Measurements from ENCODE around the gene MARCHF4. TPM values are rescaled to one million over a fixed set of nuclear protein-coding genes. Genes with fewer than 3 reads are reported as not detected.

The MARCHF4 gene
- total and polyA plus RNA-seq, 4 donors, result 0.04 to 0.34 (median 0.09) TPM

DNA sequence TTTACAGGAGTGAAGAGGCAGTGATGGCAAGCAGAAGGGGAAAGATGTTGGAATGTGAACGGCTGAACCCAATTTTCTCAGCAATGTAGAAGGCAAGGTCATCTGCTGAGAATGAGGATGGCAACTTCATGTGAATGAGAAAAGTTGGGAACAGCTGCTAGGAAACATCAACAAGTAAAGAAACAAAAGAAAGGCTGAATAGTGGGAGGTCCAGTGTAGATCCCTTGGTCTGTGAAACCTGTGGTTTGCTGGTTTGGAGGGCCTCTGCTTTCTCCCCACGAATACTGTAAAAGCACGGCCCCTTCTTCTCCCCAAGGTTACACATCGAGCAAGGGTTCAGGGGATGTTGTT is 27.4 kb downstream of the MARCHF4 start:
- no peaks in the 10 kb centered on the region for H3K9me3 ChIP-seq (ENCODE audit: control insufficient read depth in 4 of 4, insufficient read depth in 3 of 4, low read length in 3 of 4)
- peaks cover 4 to 42% (median 15%) of the 10 kb centered on the region in 5 donors for H3K4me1 ChIP-seq (ENCODE audit: control insufficient read depth in 5 of 5, insufficient read depth in 5 of 5, low read length in 5 of 5)
- H3K27ac ChIP-seq (ENCODE audit: low read depth in 1 of 2, low read length in 1 of 2), result no peak overlapping the region
- DNase-seq (peak in 2 of 3 donors; percentile 44 to 56), ATAC-seq (ENCODE audit: insufficient read depth, low FRiP score) (no peak)
- H3K4me3 ChIP-seq, result no peak overlapping the region
- no peak overlapping the region for H3K9ac ChIP-seq (ENCODE audit: insufficient read depth in 1 of 2, low read length in 2 of 2)
- H3K36me3 ChIP-seq (ENCODE audit: control insufficient read depth in 4 of 4, insufficient read depth in 4 of 4, low read length in 4 of 4), result no peaks in the 10 kb centered on the region
- no peaks in the 10 kb centered on the region for H3K27me3 ChIP-seq (ENCODE audit: control insufficient read depth in 3 of 3, insufficient read depth in 3 of 3, low read length in 2 of 3)
- WGBS, 2 donors, result 77 to 81% methylated on average over 4 of the region's 4 CpGs
- TF ChIP-seq, protein P1, sequence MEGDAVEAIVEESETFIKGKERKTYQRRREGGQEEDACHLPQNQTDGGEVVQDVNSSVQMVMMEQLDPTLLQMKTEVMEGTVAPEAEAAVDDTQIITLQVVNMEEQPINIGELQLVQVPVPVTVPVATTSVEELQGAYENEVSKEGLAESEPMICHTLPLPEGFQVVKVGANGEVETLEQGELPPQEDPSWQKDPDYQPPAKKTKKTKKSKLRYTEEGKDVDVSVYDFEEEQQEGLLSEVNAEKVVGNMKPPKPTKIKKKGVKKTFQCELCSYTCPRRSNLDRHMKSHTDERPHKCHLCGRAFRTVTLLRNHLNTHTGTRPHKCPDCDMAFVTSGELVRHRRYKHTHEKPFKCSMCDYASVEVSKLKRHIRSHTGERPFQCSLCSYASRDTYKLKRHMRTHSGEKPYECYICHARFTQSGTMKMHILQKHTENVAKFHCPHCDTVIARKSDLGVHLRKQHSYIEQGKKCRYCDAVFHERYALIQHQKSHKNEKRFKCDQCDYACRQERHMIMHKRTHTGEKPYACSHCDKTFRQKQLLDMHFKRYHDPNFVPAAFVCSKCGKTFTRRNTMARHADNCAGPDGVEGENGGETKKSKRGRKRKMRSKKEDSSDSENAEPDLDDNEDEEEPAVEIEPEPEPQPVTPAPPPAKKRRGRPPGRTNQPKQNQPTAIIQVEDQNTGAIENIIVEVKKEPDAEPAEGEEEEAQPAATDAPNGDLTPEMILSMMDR (IDR thresholded peaks at IDR 0.05; ENCODE audit: control extremely low read depth, extremely low read depth), result no peak

DNA sequence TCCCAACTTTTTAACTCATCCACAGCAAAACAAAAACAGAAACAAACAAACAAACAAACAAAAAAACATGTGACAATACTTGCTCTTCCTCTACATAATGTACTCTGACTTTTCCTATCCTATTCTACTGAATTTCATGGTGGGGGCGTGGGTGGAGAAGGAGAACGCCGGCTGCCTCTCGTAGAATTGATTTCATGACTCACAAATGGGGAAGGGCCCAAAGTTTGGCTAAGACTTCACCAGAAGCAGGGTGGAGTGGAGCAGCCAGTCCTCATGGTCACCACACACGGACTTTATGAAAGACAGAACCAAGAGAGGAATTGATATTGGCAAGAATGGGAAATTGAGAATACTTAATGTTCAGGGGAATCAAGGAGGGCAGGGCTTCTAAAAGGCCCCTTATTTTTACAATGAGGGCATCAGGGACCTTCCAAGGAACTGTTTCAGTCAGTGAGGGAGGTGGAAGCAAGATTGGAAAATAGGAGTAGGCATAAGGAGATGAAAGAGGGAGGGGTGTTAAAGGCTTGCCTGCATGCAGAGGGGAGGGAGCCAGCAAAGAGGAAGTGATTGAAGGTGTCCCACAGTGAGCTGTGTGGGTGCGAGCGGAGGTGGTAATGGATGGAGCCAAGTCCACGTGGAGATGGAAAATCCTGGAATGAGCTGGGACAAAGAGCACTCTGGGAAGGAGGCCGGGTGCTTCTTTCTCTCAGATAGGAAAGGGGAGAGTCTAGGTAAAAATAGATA is 27.9 kb downstream of the MARCHF4 start:
- no peaks in the 10 kb centered on the region for H3K36me3 ChIP-seq (ENCODE audit: control insufficient read depth in 4 of 4, insufficient read depth in 4 of 4, low read length in 4 of 4)
- TF ChIP-seq, protein P1 (IDR thresholded peaks at IDR 0.05; ENCODE audit: control extremely low read depth, extremely low read depth), result no peak
- DNase-seq (no peak), ATAC-seq (ENCODE audit: insufficient read depth, low FRiP score) (no peak)
- no peak overlapping the region for H3K27ac ChIP-seq (ENCODE audit: low read depth in 1 of 2, low read length in 1 of 2)
- no peak overlapping the region for H3K4me3 ChIP-seq
- peaks cover 4 to 42% (median 19%) of the 10 kb centered on the region in 5 donors for H3K4me1 ChIP-seq (ENCODE audit: control insufficient read depth in 5 of 5, insufficient read depth in 5 of 5, low read length in 5 of 5)
- no peaks in the 10 kb centered on the region for H3K9me3 ChIP-seq (ENCODE audit: control insufficient read depth in 4 of 4, insufficient read depth in 3 of 4, low read length in 3 of 4)
- H3K27me3 ChIP-seq (ENCODE audit: control insufficient read depth in 3 of 3, insufficient read depth in 3 of 3, low read length in 2 of 3), result no peaks in the 10 kb centered on the region
- WGBS, 2 donors, result 72 to 79% methylated on average over 9 of the region's 9 CpGs
- no peak overlapping the region for H3K9ac ChIP-seq (ENCODE audit: insufficient read depth in 1 of 2, low read length in 2 of 2)

DNA sequence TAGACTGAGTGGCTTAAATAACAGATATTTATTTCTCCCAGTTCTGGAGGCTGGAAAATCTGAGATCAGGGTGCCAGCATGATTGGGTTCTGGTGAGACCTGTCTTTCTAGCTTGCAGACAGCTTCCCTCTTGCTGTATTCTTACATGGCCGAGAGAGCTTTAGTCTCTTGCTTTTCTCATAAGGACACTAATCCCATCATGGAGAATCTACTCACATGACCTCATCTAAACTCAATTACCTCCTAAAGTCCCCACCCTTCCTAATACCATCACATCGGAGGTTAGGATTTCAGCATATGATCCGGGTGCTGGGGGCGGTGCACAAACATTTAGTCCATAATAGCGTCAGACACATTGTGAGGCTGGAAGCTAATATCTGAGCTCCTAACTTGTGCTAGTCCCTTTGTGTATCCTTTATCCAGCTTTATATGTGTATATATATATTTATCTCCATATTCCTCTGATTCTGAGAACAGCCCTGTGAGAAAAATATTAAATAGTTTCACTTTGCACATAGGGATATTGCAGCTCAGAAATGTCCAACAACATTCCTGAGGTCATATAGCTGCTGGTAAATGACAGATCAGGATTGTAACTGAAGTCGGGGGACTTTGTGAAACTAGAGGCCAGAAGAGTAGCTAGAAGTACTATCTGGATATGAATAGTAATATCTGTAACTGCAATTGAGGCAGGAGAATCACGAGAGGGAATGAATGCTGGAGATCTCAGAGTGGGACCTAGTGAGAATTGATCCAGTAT is 28.9 kb downstream of the MARCHF4 start:
- no peak overlapping the region for H3K9ac ChIP-seq (ENCODE audit: insufficient read depth in 1 of 2, low read length in 2 of 2)
- H3K27me3 ChIP-seq (ENCODE audit: control insufficient read depth in 3 of 3, insufficient read depth in 3 of 3, low read length in 2 of 3), result no peaks in the 10 kb centered on the region
- no peak overlapping the region for H3K27ac ChIP-seq (ENCODE audit: low read depth in 1 of 2, low read length in 1 of 2)
- H3K36me3 ChIP-seq (ENCODE audit: control insufficient read depth in 4 of 4, insufficient read depth in 4 of 4, low read length in 4 of 4), result no peaks in the 10 kb centered on the region
- ATAC-seq (ENCODE audit: insufficient read depth, low FRiP score) (no peak), DNase-seq (peak in 1 of 3 donors; percentile 34)
- H3K4me3 ChIP-seq, result no peak overlapping the region
- TF ChIP-seq, protein P1 (IDR thresholded peaks at IDR 0.05; ENCODE audit: control extremely low read depth, extremely low read depth), result no peak
- 80 to 86% methylated on average over 7 of the region's 7 CpGs for WGBS, 2 donors
- peaks cover 4 to 36% (median 16%) of the 10 kb centered on the region in 5 donors for H3K4me1 ChIP-seq (ENCODE audit: control insufficient read depth in 5 of 5, insufficient read depth in 5 of 5, low read length in 5 of 5)
- H3K9me3 ChIP-seq (ENCODE audit: control insufficient read depth in 4 of 4, insufficient read depth in 3 of 4, low read length in 3 of 4), result no peaks in the 10 kb centered on the region
